Activated T-cell treated with anti-CD3 and anti-CD28 coated beads for 24 hours (primary cell): ENCODE data around the gene FAM163B.
"Not testable (repeated sequence)": the region's sequence is repeated elsewhere in the genome, so short reads cannot be mapped to it uniquely, and the experiment has no call there.

Experiments
- DNase-seq: peaks from one replicate; pipeline ENCODE4 v3.0.0-alpha.2; 2020; ENCODE audit warnings: low read depth

The FAM163B gene

GRCh38 chr9:133566817-133567216, 42.4 kb downstream of the FAM163B start:
- no peak for DNase-seq

DNA sequence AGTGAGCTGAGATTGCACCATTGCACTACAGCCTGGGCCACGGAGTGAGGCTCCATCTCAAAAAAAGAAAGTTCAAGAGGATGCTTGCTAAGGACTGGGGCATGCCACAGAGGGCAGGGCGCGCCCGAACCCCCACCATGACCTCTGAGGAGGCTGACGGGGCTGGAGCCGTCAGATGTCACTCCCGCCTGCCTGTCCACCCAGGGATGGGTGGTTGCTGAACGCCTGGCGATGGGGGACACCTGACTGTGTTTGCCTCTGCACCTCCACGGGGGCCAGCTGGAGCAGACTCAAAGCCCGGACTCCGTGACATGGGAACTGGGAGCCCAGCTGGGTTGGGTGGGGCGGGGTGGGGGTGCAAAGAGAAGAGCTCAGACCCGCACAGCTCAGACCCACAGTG, 42.8 kb downstream of the FAM163B start:
- DNase-seq, result no peak

- no peak for DNase-seq
Measured at GRCh38 chr9:133564451-133565116, 44.6 kb downstream of the FAM163B start.

DNA sequence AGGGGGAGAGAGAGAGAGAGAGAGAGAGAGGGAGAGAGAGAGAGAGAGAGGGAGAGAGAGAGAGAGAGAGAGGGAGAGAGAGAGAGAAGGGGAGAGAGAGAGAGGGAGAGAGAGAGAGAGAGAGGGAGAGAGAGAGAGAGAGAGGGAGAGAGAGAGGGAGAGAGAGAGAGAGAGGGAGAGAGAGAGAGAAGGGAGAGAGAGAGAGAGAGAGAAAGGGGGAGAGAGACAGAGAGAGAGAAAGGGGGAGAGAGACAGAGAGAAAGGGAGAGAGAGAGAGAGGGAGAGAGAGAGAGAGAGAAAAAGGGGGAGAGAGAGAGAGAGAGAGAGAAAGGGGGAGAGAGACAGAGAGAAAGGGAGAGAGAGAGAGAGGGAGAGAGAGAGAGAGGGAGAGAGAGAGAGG, 45.4 kb downstream of the FAM163B start:
- not testable (repeated sequence) for DNase-seq

DNA sequence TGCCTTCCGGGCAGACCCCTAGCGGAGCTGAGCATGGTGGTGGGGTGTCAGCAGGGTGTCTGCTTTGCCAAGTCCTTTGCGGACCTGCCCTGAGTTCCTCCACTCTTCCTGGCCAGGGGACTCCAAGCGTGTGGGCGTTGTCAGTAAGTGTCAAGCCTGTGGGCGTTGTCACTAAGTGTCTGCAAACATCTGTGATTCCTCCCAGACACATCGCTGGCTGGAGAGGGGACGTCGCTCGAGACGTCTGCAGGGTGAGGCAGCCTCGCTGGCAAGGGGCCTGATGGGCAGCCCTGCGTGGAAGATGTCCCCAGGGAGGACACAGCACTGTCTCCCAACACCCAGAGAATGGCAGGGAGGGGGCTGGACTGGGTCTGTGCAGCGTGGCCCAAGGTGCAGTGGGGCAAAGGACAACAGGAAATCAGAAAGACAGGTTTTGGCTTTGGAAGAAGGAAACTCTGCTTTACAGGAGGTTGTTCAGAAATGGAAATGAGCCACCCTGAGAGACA, 45.8 kb downstream of the FAM163B start:
- no peak for DNase-seq

- no peak for DNase-seq
Measured at GRCh38 chr9:133562611-133563290, 46.4 kb downstream of the FAM163B start.

GRCh38 chr9:133561976-133562554, 47.1 kb downstream of the FAM163B start:
- DNase-seq, result no peak

- no peak for DNase-seq
Measured at GRCh38 chr9:133560944-133561343, 48.2 kb downstream of the FAM163B start.

GRCh38 chr9:133560311-133560710, 48.9 kb downstream of the FAM163B start:
- DNase-seq, result no peak

- peak; percentile 20 for DNase-seq
Measured at GRCh38 chr9:133558191-133559126, 50.7 kb downstream of the FAM163B start.

DNA sequence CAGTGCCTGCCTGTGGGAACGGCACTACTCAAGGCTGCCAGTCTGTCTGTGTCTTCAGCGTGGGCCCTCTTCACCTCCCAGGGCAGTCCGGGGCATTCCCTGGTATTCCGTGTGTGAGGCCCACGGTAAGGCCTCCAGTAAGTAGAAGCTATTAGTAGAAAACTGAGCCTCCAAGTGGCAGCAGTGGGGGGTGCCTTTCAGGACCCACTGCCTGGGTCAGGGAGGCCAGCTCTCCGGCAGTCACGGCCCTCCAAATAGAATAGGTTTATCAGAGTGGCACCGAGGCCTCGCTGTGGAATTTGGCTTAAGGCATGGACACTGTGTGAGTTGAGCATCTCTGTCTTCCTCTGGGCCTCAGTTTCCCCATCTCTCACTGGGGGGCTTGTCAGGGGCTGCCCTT, 51.6 kb downstream of the FAM163B start:
- no peak for DNase-seq

GRCh38 chr9:133556354-133556753, 52.8 kb downstream of the FAM163B start:
- no peak for DNase-seq

DNA sequence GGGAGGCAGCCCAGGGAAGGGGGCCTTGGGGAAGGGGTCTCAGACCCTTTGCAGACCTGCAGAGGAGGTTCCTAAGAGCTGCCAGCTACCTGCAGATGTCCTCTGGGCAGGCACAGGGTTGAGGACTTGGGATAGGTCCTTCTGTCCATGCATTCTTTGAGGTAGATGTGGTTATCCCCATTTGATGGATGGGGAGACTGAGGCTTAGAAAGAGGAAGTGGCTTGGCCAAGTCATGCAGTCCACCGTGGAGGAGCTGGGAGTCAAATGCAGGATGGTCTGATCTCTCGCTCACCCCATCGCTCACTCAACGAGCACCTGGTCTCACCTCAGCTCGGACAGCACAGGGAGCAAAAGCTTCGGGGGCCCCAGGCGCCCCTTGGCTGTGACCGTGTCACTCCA, 54.5 kb downstream of the FAM163B start:
- DNase-seq, result no peak

GRCh38 chr9:133553973-133554713, 55.0 kb downstream of the FAM163B start:
- no peak for DNase-seq

DNA sequence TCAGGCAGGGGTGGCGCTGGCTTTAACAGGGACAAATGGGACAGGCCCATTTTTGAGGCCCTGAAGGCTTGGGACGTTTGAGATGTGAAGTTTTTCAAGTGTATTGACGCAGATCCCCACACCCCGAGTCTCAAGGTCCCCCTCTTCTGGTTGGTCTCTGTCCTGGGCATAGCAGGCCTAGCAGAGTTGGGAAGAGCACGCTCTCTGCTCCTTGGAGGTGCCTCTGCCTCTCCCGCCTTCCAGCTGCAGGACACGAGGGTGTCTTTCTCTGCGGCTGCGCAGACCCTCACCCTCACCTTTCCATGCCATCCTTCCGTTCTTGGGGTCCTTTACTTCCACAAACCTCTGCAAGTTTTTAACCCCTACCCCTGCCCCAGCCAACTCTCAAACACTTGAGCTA, 56.1 kb downstream of the FAM163B start:
- DNase-seq, result no peak

GRCh38 chr9:133552236-133552635, 57.0 kb downstream of the FAM163B start:
- no peak for DNase-seq

DNA sequence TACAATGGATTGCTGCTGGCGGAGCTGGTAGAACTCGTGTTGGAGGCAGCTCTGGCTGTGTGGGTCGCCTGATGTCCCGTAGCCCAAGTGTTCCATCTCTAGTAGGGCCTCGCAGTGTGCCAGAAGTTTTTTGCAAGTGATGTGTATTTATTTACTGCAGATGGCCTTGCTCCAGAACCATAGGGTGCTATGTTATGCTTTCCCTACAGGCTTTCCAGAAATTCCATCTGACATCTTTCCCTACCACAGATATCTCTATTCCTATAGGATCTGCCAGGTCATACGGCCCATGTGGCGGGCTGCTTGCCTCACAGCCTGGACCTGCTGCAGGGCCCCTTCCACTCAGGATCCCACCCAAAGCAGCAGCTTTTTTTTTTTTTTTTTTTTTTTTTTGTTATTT, 57.7 kb downstream of the FAM163B start:
- DNase-seq, result no peak

- no peak for DNase-seq
Measured at GRCh38 chr9:133547116-133547515, 62.1 kb downstream of the FAM163B start.

DNA sequence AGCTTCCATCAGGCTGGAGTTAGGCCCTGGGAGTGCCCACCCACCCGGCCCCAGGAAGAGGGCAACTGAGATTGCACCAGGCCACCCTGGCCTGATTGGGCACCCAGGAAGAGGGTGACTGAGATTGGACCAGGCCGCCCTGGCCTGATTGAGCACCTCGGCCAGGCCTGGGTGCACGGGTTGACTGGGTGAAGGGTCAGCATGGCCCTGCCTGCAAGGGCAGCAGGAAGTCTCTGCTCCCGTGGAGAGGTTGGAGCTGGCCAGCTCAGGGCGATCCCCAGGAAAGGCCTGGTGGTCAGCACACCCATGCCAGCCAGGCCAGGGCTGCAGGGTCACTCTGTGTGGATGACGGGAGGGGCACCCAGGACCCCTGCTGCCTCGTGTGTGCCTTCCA, 62.9 kb downstream of the FAM163B start:
- no peak for DNase-seq

DNA sequence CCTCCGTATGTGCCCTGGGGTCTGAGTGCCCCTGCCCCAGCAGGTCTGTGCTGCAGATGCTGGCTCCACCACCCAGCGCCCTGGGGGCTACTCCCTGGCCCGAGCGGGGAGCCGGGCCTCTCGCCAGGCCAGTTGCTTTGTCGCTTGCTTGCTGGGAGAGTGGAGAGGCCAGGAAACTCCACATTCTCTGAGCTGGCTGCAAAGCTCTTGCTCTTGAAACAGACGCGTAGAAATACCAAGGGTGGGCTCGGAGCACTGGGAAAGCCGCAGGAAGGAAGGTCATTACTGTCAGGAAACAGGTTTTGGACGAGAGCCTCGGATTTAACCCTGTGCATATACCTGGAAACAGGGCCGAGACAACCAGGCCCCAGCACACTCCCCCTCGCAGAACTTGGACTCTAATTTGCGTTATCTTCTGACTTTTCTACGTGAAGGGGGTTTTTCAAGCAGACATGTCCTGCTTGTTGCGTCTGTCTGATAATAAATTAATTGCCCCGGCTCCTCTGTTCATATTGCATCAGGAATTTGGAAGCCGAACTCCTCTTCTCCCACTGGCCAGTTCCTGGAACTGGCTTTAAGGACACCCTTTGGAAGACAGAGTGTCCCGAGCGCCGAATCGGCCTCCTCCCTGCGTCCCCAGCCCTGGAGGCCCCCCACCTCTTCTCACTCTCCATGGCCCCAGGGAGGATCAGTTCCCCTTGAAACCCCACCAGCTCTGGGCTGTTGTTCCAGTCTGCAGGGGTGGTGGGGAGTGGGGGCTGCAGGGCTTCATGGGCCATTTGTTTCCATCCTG, 63.5 kb downstream of the FAM163B start:
- DNase-seq, result no peak
